Stimulated activated CD4-positive, alpha-beta T cell treated with anti-CD3 and anti-CD28 coated beads, TNF-alpha, amount 100 ng/mL, for 4 hours (primary cell): Measurements from ENCODE around the gene CTSH.

Experiments used
- DNase-seq, 3 experiments: peaks; one replicate each; pipeline ENCODE4 v3.0.0-alpha.2; 2020; ENCODE audit warnings: low read depth in 3 of 3

The CTSH gene

DNA sequence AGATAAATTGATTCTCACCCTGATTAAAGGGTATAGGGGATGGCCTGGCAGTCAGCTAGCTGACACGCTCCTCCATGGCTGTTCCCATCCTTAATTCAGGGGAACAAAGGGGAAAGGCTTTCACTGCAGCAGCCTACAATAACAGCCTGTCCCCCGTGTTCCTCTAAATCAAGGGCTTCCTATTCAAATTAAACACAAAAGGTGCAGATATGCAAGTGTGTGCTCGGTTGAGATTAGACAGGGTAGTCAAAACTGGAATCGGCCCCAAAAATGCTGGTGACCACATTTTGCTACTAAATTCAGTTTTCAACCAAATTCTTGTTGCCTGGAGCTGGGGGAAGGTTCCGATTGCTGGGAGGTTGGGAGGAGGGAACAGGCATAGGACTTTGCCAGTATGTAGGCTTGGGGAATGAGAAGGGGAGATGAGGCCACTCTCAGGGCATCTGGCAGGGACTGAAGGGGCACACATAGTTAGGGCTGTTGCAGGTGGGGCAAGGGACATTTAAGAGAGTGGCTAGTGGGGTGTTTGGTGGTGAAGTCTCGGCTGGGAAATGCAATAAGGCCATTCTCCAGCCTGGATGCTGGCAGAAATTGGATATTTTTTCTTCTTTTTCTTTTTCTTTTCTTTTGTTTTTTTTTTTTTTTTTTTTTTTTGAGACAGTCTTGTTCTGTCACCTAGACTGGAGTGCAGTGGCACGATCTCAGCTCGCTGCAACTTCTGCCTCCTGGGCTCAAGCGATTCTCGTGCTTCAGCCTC is 32.9 kb upstream of the CTSH start:
- DNase-seq = no peak

DNA sequence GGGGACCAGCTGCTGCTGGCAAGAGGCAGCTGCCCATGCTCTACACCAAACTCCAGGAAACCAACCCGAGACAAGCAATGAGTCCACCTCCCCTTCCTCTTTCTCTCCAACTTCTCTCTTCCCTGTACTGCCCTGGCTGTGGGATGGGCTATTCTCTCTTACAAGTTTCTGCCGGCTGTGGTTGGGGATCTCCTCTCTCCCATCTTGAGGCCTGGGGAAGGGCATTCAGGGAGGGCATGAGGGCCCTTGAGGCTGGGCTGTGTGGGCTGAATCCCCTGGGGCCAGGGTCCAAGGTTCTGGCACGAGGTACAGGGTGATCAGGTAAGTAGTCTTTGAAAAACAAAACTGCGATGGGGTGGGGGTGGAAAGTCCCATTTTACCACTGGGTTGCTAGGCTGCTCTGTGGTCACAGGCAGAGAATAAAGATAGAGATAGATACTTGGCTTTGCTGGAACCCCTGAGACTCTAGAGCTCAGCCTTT is 32.3 kb upstream of the CTSH start:
- no peak for DNase-seq

DNA sequence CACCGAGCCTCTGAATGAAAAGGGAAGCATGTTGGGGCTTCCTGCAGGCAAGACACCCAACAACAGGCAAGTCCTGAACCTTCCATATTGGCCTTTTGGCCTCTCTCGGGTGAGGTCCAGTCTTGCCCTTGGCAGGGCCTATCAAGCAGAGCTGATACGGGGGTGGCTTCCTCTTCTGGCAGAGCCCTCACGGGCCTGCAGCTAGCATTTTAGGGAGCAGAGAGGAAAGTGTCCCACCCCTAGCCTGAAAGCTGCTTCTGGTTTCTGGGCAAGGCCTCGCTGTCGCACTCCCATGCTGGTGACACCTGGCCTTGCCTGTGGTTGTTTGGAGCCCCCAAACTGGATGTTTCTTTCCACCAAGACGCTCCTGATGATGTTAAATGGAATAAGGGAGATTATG is 31.8 kb upstream of the CTSH start:
- no peak for DNase-seq

DNA sequence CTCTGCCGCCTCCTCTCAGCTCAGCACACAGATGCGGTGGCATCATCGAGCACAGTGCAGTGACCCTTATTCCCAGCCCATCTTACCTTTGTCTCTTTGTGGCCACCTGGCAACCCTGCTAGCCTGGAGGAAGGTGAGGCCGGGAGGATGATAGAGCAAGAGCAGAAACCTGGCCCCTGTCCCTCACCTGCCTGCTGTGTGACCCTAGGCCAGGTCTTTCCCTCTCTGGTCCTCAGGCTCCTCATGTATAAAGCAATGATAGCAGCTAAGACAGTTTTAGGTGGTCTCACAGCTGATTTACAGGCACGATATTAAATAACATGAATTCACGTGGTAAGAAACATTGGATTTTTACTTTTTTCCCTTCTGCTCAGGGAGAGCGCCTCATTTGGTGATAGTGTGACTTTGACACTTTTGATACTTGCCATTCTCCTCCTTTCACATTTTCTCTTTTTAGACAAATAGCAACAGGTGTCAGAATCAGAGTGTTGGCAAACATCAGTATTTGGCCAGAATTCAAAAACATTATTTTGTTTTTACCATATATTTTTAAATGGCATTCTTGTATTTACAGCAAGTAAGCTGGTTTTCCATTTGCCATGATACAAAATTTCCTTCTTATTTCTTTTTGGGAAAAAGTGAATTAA is 29.5 kb upstream of the CTSH start:
- DNase-seq = no peak

DNA sequence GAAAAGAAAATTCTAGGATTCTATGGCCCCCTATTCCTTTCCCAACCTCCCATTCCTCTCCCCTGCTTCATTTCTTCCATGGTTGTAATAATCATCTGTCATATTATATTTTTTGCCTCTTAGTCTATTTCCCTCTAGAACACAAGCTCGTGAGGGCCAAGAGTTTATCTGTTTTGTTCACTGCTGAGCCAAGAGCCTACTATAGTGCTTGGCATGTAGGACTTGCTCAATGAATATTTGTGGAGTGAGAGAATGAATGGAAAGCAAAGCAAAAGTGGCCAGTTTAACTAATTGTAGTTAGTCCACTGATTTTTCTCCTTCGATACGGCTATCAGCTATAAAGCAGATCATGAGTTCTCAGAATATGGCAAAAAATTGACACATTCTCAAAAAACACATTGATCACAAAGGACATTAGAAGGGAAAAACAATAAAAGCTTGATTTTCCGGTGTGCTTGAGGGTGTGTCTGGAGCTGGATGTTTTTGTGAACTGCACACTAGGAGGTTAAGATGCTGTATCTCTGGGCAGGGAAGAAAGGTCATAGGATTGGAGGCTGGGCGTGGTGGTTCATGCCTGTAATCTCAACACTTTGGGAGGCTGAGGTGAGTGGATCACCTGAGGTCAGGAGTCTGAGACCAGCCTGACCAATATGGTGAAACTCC is 25.0 kb upstream of the CTSH start:
- no peak for DNase-seq

DNA sequence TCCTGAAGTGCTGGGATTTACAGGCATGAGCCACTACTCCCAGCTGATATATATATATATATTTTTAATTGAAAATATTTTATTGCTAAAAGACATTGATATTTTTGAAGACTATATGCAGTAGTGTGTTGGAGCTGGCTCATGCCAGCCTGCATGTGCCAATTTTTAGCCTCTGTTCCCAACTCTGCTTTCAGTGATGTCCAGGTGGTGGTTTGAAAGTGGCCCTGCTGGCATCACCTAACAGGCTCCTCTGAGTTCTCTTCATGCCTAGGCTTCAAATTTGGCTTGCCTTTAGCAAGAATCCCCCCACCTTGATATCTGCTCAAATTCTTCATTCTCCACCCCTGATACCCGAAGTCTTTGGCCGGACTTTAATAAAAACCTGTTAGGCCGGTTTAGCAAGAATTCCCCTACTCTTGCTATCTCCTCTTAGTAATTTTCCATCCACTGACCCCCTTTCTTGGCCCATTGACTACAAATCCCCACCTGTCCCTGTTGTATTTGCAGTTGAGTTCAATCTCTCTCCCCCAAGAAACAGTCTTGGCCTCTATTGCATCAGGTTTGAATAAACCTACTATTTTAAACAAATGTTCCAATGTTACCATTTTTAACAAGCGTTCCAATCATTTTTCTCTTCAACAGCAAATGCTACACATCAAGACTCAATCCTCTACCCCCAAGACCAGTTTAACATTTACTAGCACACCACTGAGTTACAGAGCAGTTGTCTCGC is 23.9 kb upstream of the CTSH start:
- no peak for DNase-seq

DNA sequence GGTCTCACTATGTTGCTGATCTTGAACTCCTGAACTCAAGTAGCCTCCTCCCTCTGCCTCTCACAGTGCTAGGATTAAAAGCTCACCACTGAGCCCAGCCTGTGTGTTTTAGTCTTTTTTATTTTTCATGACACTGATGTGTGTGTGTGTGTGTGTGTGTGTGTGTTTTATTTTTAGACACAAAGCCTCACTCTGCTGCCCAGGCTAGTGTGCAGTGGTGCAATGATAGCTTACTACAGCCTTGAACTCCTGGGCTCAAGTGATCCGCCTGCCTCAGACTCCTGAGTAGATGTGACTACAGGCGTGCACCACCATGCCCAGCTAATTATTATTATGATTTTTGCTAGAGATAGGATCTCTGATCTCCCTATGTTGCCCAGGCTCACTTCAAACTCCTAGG is 23.3 kb upstream of the CTSH start:
- DNase-seq = no peak

DNA sequence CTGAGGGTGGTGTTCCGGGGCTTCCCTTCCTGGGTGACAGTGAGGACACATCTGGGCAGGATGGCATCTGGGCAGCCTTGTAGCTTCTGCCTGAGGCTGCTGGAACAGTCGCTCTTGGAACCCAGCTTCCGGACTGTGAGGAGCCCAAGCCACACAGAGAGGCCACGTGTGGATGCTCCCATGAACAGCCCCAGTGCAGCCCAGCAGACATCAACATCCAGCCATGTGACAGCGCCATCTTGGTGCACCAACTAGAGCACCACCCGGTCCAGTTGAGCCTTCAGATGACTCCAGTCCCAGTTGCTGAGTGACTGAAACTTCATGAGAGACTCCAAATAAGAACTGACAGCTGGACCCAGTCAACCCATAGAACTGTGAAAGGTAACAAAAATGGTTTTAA is 15.5 kb upstream of the CTSH start:
- no peak for DNase-seq

DNA sequence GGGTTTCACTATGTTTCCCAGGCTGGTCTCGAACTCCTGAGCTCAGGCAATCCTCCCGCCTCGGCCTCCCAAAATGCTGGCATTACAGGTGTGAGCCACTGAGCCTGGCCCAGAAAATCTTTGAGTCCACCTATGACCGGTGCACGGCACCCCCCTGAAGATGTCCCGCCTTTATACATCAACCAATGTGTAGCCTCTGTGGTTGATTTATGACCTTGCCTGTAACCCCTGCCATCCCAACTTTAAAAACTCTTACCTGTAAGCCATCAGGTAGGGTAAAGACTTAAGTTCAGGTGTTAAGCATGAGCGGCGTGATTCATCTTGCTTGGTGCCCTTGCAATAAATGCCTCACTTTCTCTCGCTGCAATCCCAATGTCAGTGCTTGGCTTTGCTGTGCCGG is 14.5 kb upstream of the CTSH start:
- DNase-seq = no peak

DNA sequence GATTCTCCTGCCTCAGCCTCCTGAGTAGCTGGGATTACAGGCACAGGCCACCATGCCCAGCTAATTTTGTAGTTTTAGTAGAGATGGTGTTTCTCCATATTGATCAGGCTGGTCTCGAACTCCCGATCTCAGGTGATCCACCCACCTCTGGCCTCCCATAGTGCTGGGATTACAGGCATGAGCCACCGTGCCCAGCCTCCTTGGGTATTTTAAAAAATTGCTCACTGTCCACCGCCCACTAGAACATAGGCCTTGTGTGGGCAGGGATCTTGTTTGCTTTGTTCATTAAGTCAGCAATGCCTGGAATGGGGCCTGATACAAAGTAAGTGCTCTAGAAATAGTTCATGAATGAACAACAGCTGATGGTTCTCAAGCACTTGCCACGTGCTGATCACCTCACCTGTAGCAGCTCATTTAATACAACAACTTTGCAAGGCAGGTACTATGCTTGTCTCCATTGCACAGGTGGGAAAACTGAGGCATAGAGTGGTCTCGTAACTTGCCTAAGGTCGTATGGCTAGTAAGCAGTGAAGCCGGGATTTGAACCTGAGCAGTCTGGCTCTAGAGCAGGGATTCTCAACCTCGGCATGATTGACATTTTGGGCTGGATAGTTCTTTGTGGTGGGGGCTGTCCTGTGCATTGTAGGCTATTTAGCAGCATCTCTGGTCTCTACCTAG is 12.7 kb upstream of the CTSH start:
- no peak for DNase-seq

DNA sequence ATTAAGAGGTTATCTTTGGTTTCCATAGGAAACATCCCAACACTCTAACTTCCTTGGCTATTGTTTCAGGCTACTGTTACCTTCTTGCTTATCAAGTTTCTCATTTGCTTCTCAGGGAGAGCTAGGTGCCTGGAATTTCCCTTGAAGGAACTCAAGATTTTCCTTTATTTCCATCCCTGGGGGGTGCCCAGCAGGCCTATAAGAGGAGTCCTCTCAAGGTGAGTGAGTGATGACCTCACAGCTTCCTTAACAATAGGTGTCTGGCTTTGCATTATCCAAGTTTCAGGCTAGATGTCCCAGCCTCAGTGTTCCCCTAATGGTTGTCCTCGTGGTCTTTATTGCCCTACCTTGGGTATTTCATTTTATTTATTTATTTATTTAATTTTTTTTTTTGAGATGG is 12.1 kb upstream of the CTSH start:
- no peak for DNase-seq

DNA sequence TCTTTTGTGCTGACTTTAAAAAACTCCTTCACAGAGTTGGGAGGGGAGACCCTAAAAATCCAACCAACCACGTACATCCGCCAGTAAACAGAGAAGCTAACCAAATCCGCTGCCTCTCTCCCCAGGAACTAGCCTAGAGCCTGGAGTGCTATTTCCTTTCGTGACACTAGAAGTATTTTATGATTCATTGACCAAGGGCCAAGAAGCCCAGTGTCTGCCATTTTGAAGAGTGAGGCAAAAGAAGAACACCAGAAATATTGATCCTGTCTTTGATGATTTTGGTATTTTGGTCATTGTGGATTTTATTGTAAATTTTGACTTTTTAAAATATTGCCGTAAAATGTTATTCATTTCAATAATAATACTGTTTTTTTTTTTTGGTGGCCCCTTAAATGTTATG is 10.5 kb upstream of the CTSH start:
- no peak for DNase-seq

DNA sequence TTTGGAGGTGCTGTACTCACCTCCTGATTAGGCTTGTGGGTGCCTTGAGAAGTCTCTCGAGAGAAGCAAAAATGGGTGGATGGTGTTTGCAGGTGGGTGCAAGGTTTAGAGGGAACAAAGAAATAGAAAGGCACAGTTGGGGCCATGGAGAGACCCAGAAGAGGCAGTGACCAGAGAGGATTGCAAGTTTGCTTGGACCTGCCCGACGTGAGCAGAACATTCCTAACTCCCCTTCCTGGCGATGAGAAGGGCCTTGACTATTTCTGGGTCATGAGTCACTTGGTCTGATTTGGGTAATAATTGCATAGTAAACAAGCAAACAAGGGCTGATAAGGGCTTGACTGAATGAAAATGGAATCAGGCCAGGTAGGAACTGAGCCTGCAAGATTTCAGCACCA is 7.0 kb upstream of the CTSH start:
- DNase-seq = no peak

DNA sequence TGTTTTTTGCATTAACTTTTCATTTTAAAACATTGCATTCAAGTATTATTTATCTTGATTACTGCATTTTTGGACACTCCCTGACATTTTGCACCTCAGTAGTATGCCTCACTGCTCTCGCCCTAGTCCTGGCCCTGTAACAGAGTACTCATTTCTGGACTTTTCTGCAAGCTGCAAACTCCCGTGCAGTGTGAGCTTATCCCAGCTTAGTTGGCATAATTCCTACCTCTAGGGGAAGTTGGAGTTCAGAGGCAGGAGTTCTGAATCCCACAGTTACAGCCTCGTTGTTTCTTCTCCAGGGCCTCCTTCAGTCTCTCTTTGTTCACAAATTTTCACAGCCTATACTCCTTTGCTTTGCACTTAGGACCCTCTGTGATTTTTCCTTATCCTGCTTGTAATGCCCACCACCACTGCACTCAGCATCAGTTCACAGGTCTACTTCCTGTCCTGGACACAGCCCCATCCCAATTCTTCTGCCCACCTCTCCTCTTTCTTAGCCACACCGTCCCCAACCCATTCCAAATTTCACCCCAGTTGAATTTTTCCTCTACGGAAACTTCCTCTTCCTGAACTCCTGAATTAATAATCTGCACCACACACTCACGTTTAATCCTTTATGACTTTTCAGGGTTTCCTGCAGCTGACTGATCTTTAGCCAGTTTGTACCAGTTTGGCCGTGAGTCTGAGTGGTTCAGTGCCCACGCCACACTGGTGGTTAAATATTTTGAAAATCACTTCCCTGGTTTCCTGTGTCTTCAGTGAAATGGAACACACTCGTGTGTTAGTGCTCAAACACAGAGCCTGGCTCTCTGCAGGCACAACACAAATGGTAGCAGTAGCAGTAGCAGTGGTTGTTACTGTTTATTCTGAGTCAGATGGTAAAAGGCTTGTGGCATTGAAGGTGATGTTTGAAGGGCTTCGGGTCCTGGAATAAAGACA is 6.3 kb upstream of the CTSH start:
- no peak for DNase-seq

DNA sequence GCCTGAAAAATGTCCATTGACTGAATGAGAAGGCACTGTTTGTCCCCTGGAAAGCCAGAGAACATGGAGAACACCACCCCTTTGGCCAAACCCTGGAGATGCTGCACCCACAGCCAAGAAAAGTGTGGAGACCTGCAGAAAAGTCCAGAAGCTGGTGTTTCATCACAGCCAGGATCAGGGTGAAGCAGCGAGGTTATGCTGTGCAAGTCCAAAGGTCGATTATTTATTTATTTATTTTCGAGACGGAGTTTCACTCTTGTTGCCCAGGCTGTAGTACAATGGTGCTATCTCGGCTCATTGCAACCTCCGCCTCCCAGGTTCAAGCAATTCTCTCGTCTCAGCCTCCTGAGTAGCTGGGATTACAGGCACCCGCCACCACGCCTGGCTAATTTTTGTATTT is 5.5 kb upstream of the CTSH start:
- no peak for DNase-seq

DNA sequence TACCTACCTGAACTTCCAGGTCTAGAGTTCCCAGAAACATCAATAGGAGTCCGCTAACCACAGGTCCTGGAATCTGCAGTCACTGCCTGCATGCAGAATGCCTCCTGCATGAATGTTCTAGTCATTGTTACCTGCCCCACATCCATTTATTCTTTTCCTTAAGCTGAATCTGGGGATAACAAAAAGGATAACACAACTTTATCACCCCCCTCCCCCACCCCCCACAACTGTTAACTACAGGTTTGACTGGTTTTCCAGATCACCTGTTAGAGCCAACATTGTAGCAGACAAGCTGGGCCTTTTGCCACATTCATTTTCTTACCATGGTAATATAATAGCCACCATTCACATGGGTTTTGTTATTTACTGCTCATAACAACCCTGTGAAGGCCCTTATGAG is 4.6 kb upstream of the CTSH start:
- DNase-seq = no peak

DNA sequence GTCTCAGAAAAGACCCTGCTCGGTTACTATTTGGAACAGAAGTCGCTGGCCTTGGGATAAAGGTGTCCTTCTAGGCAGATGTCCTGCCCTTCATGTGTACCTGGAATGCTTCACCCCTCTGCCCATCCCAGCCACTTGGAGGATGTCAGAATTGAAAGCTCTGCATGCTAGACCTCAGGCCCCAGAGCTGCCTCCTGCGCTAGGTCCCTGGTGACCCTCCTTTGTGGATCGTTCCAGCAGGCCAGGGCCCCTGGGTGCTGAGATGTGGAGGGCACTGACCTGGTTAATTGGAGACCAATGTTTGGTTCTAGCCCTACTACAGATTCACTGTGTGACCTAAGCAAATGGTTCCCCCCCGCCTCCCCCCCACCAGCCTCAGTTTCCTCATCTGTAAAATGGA is 2.7 kb upstream of the CTSH start:
- DNase-seq = no peak

DNA sequence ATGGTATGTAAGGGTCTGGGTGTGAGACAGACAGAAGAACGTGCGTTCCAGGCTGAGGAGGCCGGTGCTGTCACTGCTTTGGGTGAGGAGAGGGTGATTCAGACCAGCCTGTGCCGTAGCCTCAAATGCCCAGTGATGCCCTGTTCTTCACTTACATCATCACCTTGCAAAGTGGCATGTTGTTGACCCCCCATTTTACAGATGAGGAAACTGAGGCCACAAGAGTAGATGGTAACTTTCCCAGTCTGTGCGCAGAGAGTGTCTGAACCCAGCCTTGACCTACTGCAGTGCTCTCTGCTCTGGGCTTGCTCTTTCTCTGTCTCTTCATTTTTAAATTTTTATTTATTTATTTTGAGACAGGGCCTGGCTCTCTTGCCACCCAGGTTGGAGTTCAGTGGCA is 1.6 kb upstream of the CTSH start:
- no peak for DNase-seq

DNA sequence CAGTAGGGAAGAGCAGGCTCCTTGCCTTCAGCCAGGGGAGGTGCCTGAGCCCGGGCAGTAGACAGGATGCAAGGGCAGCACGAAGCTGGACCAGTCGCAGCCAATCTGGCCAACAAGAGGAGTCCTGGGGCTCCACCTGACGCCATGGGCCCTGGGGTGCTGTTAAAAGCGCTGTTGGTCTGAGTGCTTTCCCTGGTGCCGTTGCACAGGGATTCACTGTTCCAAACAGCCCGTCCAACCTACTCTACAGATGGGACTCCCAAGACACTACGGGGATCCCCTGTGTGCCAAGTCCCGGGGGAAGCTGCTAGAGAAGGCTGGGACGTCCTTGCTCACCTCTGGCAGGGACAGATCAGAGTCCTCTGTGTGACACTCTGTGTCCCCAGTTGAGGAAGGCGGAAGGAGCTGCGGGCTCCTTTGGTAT is 632 bp downstream of the CTSH start:
- no peak for DNase-seq

DNA sequence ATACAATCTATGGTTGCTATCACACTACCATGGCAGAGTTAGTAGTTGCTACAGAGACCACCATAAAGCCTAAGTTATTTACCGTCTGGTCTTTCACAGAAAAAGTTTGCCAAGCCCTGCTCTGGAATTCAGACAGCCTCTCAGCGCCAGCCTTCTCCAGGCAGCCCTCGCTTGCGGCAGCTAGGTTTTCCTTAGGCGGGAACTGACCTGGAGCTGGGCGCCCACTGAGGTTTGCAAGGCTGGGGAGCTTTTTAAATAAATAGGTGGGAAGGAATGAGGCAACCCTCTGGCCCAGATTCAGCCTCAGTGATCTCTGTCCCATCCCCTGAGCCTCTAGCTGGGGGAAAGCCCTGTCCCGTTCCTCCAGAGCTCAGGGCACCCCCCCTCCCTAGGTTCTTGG is 1.2 kb downstream of the CTSH start:
- DNase-seq = no peak

DNA sequence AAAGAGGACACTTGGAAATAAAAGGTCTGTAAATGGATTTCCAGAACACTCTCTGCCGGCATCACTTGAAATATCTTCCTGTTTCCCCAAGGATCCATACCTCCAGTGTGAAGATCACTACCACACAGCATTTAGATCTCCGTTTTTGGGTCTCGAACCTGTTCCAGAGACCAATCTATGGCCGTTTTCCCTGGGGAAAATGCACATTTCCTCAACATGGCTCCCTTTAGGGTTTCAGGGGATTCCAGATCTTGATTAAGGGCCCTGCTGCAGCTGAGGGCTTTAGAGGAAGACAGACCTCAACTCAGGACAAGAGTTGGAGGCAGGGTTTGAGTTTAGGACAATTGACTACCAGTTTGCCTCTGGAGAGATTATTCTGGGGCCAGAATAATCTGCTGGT is 2.1 kb downstream of the CTSH start:
- DNase-seq = no peak
